Adipose tissue (tissue), 3 donors: ENCODE measurements around the gene PLXNA4. TPM values are rescaled to one million over a fixed set of nuclear protein-coding genes. Genes with fewer than 3 reads are reported as not detected.
"Not testable (repeated sequence)": the region's sequence is repeated elsewhere in the genome, so short reads cannot be mapped to it uniquely, and the experiment has no call there.

Experiments
- H3K27ac ChIP-seq: one replicate; pipeline ENCODE4 v1.5.1; 2013; ENCODE audit warnings: low read depth, low read length
- WGBS, 3 donors: extraction: QIAGEN DNeasy Blood & Tissue Kit; methylation state at CpG; one replicate each; pipeline ENCODE4 v1.1.7; 2013; 5-methylcytosine and 5-hydroxymethylcytosine counted together
- polyA plus RNA-seq, 3 donors: library from polyadenylated mRNA; stranded (reverse); fragments of 200-250 nt; gene quantifications; one replicate each; pipeline ENCODE4 v1.2.3, GENCODE V29; 2013
- donor health status: healthy with polysubstance abuse.
- donor health status: Bipolar disorder and iron deficiency.
- donor health status: healthy.

Gene PLXNA4
- polyA plus RNA-seq, 3 donors, result 1.6 to 38.3 (median 11.6) TPM

DNA sequence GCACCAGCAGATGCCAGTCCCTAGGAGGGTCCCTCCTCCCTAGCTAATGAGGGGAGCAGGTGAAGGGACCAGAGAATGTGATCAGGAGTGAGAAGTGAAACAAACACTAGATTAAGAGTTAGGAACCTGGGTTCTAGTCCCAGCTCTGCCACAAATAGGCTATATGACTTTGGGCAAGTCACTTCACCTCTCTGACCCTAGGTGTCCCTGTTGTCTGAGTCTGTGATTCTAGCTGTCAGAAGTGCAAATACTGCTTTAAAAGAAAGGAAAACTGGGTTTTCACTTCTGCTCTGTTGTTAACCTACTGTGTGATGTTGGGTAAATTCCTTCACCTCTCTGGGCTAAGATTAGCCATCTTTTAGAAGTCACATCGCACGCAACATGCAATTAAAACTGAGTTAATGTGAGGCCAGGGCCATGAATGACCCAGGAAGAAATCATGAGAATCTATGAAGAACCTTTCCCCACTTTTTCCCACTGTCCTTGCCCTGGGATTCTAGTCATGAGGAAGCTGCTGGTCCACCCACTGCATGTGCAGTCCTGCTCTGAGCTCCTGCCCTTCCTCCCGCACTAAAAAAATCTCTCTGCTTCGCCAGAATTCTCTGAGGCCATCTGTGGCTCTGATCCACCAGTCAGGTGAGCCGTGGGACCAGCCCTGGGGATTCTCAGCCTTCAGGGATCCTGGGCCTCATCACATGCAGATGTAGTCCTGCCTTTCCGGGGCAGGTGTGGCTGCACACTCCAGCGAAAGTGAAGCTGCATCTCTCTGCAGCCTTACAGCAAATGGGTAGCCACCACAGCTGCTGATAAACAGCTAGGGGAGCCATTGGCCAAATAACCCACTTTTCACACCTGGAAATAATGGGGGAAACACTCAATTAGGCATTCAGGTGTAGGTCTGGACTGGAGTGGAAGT, 181.7 kb downstream of the PLXNA4 start:
- no peak overlapping the region for H3K27ac ChIP-seq
- WGBS, 3 donors, result 80 to 90% (median 82%) methylated on average over 7 of the region's 7 CpGs

GRCh38 chr7:132393789-132394261, 182.4 kb downstream of the PLXNA4 start:
- no peak overlapping the region for H3K27ac ChIP-seq
- WGBS, 3 donors, result 40 to 51% (median 49%) methylated on average over 9 of the region's 9 CpGs

DNA sequence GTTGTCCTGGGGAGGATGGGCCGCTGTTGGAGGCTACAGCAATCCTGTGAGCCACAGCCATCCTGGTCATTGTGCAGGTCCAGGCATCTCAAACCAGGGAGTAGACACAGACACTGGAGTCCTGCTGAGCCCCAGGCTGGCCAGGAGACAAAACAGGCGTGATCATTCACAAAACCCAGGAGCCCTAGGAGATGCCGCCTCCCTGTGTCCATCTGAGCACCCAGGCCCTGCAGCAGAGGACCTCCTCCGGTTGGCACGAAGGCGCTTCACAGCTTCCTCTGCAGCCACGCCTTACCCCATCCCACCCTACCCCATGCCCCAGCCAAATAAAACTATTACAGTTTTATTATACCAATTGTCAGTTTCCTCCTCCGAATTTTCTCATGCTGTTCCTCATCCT, 183.6 kb downstream of the PLXNA4 start:
- 92 to 94% (median 93%) methylated on average over 8 of the region's 8 CpGs for WGBS, 3 donors
- H3K27ac ChIP-seq, result no peak overlapping the region

GRCh38 chr7:132390705-132391104, 185.6 kb downstream of the PLXNA4 start:
- 73 to 79% (median 76%) methylated on average over 3 of the region's 3 CpGs for WGBS, 3 donors
- no peak overlapping the region for H3K27ac ChIP-seq

GRCh38 chr7:132390049-132390448, 186.2 kb downstream of the PLXNA4 start:
- not testable (repeated sequence) for H3K27ac ChIP-seq

GRCh38 chr7:132388688-132389087, 187.6 kb downstream of the PLXNA4 start:
- H3K27ac ChIP-seq, result no peak overlapping the region
- 83 to 94% (median 85%) methylated on average over 1 of the region's 1 CpG for WGBS, 3 donors

More at GRCh38 chr7:132390049-132390448, 186.2 kb downstream of the PLXNA4 start:
- 87 to 94% (median 92%) methylated on average over 4 of the region's 4 CpGs for WGBS, 3 donors

GRCh38 chr7:132387596-132387995, 188.7 kb downstream of the PLXNA4 start:
- no peak overlapping the region for H3K27ac ChIP-seq
- 68 to 86% (median 71%) methylated on average over 6 of the region's 6 CpGs for WGBS, 3 donors

DNA sequence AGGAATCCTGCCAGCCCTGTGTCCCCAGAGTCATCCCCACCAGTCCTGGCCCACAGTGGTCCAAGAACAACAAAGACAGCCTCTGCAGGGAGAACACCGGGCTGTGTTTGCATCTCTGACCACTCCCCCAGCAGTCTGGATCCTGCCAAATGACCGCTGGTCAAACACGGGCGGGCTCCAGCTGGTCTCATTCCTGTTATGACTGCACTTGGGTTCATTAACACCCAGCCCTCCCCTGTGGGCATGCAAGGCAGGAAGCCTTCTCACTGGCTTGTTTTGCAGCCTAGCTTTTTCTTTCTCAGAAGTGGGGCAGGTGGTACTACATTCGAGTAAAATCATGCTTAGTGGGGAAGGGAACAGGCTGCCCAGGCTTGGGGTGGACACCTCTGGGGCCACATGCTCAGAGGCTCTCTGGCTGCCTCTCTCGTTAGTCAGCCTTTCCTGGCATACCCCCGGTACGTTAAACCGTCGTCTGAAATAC, 190.0 kb downstream of the PLXNA4 start:
- no peak overlapping the region for H3K27ac ChIP-seq
- WGBS, 3 donors, result 17 to 41% (median 39%) methylated on average over 10 of the region's 10 CpGs

GRCh38 chr7:132383962-132384361, 192.3 kb downstream of the PLXNA4 start:
- 66 to 77% (median 74%) methylated on average over 2 of the region's 2 CpGs for WGBS, 3 donors

DNA sequence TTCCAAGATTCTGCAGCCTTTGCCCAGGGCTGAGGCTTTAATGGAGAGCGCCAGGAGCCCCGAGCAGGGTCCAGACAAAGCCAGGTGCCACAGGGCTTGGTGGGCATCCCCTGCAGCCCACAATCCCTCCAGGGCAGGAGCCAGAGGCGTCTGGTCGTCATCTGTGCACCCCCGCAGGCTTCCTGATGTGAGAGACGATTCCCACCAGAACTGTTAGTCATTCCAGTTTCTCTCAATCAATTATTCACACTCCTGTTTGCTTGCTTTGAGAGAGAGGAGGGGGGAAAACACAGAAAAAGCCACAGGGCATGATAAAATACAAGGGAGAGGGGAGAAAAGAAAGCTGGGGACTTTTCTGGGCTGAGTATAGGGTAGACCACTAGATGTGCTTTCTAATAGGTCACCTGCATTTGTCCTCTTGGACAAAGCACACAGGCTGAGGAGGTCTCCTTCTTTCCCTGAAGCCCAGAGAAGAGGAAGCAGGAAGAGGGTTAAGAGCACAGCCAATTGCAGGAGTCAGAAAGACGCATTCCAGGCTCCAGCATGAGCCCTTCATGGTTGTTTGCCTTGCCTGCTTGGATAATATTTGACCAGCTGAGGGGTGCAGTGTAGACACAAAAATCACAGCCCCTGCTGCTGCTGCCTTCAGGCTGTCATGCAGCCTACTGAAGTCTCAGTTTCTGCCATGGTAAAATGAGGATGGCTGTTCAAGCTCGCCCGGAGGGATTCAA, 194.4 kb downstream of the PLXNA4 start:
- 28 to 57% (median 56%) methylated on average over 9 of the region's 9 CpGs for WGBS, 3 donors
- no peak overlapping the region for H3K27ac ChIP-seq

More at GRCh38 chr7:132383962-132384361, 192.3 kb downstream of the PLXNA4 start:
- H3K27ac ChIP-seq, result no peak overlapping the region

DNA sequence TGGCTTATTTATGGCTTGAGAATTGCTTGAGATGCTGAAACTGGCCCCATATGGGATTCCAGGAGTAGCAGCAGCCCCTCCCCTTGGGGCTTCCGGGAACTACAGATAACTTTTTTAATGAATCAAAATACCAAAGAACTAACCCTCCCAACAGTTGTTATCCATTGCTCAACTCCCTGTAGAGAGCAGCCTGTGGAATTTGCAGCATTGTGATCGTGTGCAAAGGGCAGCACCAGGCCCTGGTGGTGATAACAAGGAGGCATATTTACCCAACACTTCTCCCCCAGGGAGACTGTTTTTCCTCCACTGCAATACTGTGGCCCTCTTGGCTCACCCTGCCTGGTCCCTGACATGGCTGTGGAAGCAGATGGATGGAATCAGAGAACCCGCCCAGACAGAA, 196.2 kb downstream of the PLXNA4 start:
- 45 to 50% (median 46%) methylated on average over 3 of the region's 3 CpGs for WGBS, 3 donors
- H3K27ac ChIP-seq, result no peak overlapping the region

- WGBS, 3 donors, result 76 to 89% (median 85%) methylated on average over 1 of the region's 1 CpG
- H3K27ac ChIP-seq, result no peak overlapping the region
Observed at GRCh38 chr7:132379292-132379691, 197.0 kb downstream of the PLXNA4 start.

DNA sequence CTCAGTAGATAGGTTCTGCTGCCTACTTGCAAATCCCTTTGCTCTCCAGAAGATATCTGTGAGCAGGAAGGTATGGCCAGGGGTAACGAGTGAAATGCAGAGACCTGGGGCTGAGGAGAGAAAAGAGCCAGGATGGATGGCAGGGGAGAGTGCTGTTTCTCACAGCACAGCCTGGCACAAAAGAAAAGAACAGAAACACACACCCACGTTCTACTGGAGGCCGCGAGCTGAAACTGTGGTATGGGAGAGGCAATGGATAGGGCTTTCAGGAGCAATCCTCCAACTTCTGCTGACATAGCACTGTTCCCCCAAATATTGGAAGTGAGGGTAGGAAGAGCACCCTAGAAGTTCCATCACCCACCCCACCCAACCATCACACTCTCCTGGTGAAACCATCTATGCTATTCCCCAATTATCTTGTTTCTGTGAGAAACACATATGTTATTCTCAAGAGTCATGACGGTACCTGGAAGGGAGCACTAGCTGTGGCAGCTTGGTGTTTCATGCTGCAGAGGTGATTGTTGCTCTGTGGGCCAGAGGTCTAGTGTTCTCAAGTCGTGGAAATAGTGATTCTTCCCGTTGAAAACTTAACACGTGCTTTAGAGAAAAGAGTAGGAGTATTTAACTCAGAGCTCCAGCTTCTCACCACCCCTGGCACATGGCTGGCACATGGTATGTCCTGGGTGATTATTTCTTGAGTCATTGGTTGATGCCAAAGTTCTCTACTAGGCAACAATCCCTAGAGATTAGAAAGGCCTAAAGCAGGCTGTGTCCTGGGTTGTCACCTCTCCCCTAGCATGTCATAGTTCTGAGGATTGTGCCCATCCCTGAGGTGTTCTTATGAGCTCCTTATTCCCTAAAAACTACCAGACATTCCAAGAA, 198.3 kb downstream of the PLXNA4 start:
- WGBS, 3 donors, result 83 to 86% (median 86%) methylated on average over 8 of the region's 8 CpGs
- no peak overlapping the region for H3K27ac ChIP-seq

DNA sequence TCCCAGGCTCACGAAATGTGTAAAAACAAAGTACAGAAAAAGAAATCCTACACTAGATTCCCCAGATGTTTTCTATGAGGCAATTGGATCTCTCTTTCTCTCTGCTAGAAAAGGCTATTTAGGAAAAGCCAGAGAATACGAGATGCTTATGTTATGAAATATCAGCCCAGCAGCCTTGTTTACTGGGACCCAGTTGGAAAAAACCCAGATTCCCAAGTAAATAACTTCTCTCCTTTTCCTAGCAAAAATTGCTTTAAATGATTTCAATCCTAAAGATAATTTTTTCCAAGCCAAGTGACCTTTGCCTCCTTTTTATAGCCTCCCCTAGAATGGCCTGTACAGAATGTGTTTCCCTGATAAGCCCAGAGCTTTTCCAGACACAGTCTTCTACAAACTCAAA, 199.3 kb downstream of the PLXNA4 start:
- no peak overlapping the region for H3K27ac ChIP-seq
- 39 to 54% (median 51%) methylated on average over 2 of the region's 2 CpGs for WGBS, 3 donors

- WGBS, 3 donors, result 60 to 78% (median 75%) methylated on average over 5 of the region's 5 CpGs
- H3K27ac ChIP-seq, result no peak overlapping the region
Observed at GRCh38 chr7:132376361-132377013, 199.8 kb downstream of the PLXNA4 start.

DNA sequence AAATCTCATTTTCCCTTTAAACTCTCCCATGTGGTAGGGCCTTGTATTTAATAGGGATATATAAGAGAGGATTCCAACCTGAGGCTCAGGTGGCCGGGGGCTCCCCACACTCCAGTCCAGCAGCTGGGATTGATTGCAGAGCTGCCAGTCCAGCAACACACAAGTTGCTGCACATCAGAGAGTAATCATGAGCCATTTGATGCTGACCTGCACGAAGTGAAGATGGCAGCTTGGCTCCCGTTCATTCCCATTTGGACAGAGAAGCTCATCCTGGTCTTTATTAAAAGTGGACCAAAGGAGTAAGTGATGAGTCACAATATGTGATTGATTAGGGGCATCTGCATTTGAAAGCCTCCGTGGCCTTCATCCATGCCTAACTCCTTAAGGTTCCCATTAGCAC, 202.4 kb downstream of the PLXNA4 start:
- WGBS, 3 donors, result 76 to 86% (median 85%) methylated on average over 4 of the region's 4 CpGs
- H3K27ac ChIP-seq, result no peak overlapping the region

- WGBS, 3 donors, result 86 to 92% (median 90%) methylated on average over 3 of the region's 3 CpGs
Observed at GRCh38 chr7:132373041-132373440, 203.2 kb downstream of the PLXNA4 start.

DNA sequence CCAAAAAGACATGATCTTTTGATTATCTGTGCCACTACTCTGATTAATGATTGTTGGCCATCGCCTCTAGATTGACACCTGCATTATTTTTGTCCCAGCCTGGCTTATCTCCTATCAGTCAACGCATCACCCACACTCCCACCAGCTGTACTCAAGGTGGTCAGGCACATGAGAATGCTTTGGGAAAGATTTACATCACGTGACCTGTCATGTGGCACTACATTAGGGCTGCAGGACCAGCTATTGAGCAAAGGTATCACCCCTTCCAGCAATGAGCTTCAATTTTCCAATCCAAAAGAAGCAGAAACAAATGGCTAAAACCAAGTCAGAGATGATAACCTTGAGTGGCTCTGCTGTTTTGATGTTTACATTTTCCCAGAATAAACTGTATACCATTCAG, 204.3 kb downstream of the PLXNA4 start:
- 69 to 91% (median 89%) methylated on average over 3 of the region's 3 CpGs for WGBS, 3 donors
- H3K27ac ChIP-seq, result no peak overlapping the region

More at GRCh38 chr7:132373041-132373440, 203.2 kb downstream of the PLXNA4 start:
- no peak overlapping the region for H3K27ac ChIP-seq
